GM23338 (cell line): ENCODE results near the gene HDAC8. TPM values are rescaled to one million over a fixed set of nuclear protein-coding genes. Genes with fewer than 3 reads are reported as not detected.

Experiments
- ATAC-seq: fragments of 200-7000 bp; cut with Tn5 transposase; 3 replicates; pipeline ENCODE4 v1.9.1; 2020
- DNase-seq: peaks from one replicate; pipeline ENCODE4 v3.0.0-alpha.2; 2015; ENCODE audit warnings: low spot score
- H2AFZ ChIP-seq: fragments of 200-600 bp; sonication (generic); 2 replicates; pipeline ENCODE4 v1.8.0; 2016; ENCODE audit warnings: antibody characterized with exemption, mild to moderate bottlenecking, moderate library complexity
- H3F3A ChIP-seq: fragments of 200-600 bp; sonication (generic); replicated peaks from 2 replicates; pipeline ENCODE4 v1.8.0; 2017; ENCODE audit warnings: antibody characterized with exemption, mixed run types, low read depth
- H3K27ac ChIP-seq: fragments of 200-600 bp; sonication (generic); 2 replicates; pipeline ENCODE4 v1.6.1; 2016; ENCODE audit warnings: low read depth
- H3K27me3 ChIP-seq: fragments of 200-600 bp; sonication (generic); 2 replicates; pipeline ENCODE4 v1.8.0; 2016; ENCODE audit warnings: mild to moderate bottlenecking, mixed run types, moderate library complexity; ENCODE audit not compliant: insufficient read depth
- H3K36me3 ChIP-seq: fragments of 200-600 bp; sonication (generic); 2 replicates; pipeline ENCODE4 v1.8.0; 2016; ENCODE audit warnings: mild to moderate bottlenecking; ENCODE audit not compliant: insufficient read depth
- H3K4me1 ChIP-seq: fragments of 200-600 bp; sonication (generic); 2 replicates; pipeline ENCODE4 v1.8.0; 2016; ENCODE audit warnings: mild to moderate bottlenecking, moderate library complexity; ENCODE audit not compliant: insufficient read depth
- H3K4me2 ChIP-seq: fragments of 200-600 bp; sonication (generic); 2 replicates; pipeline ENCODE4 v1.7.1; 2017; ENCODE audit warnings: mixed run types
- H3K4me3 ChIP-seq: fragments of 200-600 bp; sonication (generic); 2 replicates; pipeline ENCODE4 v1.6.1; 2016; ENCODE audit warnings: mixed run types
- H3K79me2 ChIP-seq: fragments of 200-600 bp; sonication (generic); replicated peaks from 2 replicates; pipeline ENCODE4 v1.8.0; 2017; ENCODE audit warnings: mild to moderate bottlenecking; ENCODE audit not compliant: insufficient read depth
- H3K9me2 ChIP-seq: fragments of 200-600 bp; sonication (generic); 2 replicates; pipeline ENCODE4 v1.8.0; 2017; ENCODE audit not compliant: insufficient read depth
- H4K20me1 ChIP-seq: fragments of 200-600 bp; sonication (generic); replicated peaks from 2 replicates; pipeline ENCODE4 v1.8.0; 2017; ENCODE audit warnings: mild to moderate bottlenecking; ENCODE audit not compliant: insufficient read depth
- H3K27ac Mint-ChIP-seq: 2 replicates; pipeline ENCODE4 v1.8.0; 2020; ENCODE audit warnings: inconsistent platforms, mild to moderate bottlenecking, moderate library complexity, mixed read lengths
- H3K27me3 Mint-ChIP-seq: 3 replicates; pipeline ENCODE4 v1.8.0; 2022; ENCODE audit warnings: low read depth, mild to moderate bottlenecking, moderate library complexity, mixed read lengths, inconsistent platforms; ENCODE audit not compliant: insufficient read depth, poor library complexity
- H3K36me3 Mint-ChIP-seq: 3 replicates; pipeline ENCODE4 v1.8.0; 2021; ENCODE audit warnings: low read depth, mild to moderate bottlenecking, inconsistent platforms, moderate library complexity, mixed read lengths
- H3K4me1 Mint-ChIP-seq: 3 replicates; pipeline ENCODE4 v1.8.0; 2020; ENCODE audit warnings: mild to moderate bottlenecking, inconsistent platforms, mixed read lengths
- H3K4me3 Mint-ChIP-seq: 3 replicates; pipeline ENCODE4 v1.8.0; 2021; ENCODE audit warnings: moderate library complexity, mild to moderate bottlenecking, inconsistent platforms, mixed read lengths
- H3K9me3 Mint-ChIP-seq: 3 replicates; pipeline ENCODE4 v1.8.0; 2020; ENCODE audit warnings: moderate library complexity, mild to moderate bottlenecking, inconsistent platforms, mixed read lengths
- CREB1 ChIP-seq: fragments of 250-450 bp; sonication (Bioruptor Pico); IDR thresholded peaks from 2 replicates; pipeline ENCODE4 v1.5.0; 2020; ENCODE audit warnings: low read depth, mild to moderate bottlenecking, moderate library complexity
- CTCF ChIP-seq, 2 experiments: fragments of 200-600 bp in 1 of 2; sonication (generic) in 1 of 2; conservative IDR thresholded peaks; 2 replicates each; pipeline versions ENCODE4 v1.5.1 to v1.6.1; 2016 to 2017; ENCODE audit warnings: antibody characterized with exemption in 2 of 2, low read depth in 2 of 2, mild to moderate bottlenecking in 2 of 2, moderate library complexity in 1 of 2
- ETS1 ChIP-seq: IDR thresholded peaks from 2 replicates; pipeline ENCODE4 v1.6.1; 2016; ENCODE audit warnings: antibody characterized with exemption
- EZH2 ChIP-seq: fragments of 200-600 bp; sonication (generic); IDR thresholded peaks from one replicate; pipeline ENCODE4 v1.8.0; 2017; ENCODE audit warnings: antibody characterized with exemption, mild to moderate bottlenecking, low read depth; ENCODE audit not compliant: unreplicated experiment
- EZH2phosphoT487 ChIP-seq: fragments of 200-600 bp; sonication (generic); IDR thresholded peaks from one replicate; pipeline ENCODE4 v1.8.1; 2018; ENCODE audit warnings: antibody characterized with exemption; ENCODE audit not compliant: unreplicated experiment
- JUNB ChIP-seq: IDR thresholded peaks from one replicate; pipeline ENCODE4 v1.6.1; 2016; ENCODE audit warnings: antibody characterized with exemption; ENCODE audit not compliant: unreplicated experiment
- NANOG ChIP-seq: IDR thresholded peaks from 2 replicates; pipeline ENCODE4 v1.6.1; 2016; ENCODE audit warnings: antibody characterized with exemption, borderline replicate concordance
- POLR2AphosphoS5 ChIP-seq: IDR thresholded peaks from 2 replicates; pipeline ENCODE4 v1.6.1; 2016; ENCODE audit warnings: antibody characterized with exemption, low read depth
- REST ChIP-seq: IDR thresholded peaks from one replicate; pipeline ENCODE4 v1.6.1; 2018; ENCODE audit warnings: antibody characterized with exemption; ENCODE audit not compliant: unreplicated experiment
- STAT1 ChIP-seq: IDR thresholded peaks from one replicate; pipeline ENCODE4 v1.6.1; 2016; ENCODE audit warnings: antibody characterized with exemption; ENCODE audit not compliant: unreplicated experiment
- ZNF114 ChIP-seq: fragments of 250-450 bp; sonication (Bioruptor Pico); IDR thresholded peaks from 2 replicates; pipeline ENCODE4 v1.5.0; 2020; ENCODE audit warnings: mild to moderate bottlenecking, moderate library complexity
- ZNF331 ChIP-seq: fragments of 250-450 bp; sonication (Bioruptor Pico); IDR thresholded peaks from 2 replicates; pipeline ENCODE4 v1.5.0; 2020; ENCODE audit warnings: low read depth, mild to moderate bottlenecking, moderate library complexity
- ZNF462 ChIP-seq: fragments of 250-450 bp; sonication (Bioruptor Pico); IDR thresholded peaks from 2 replicates; pipeline ENCODE4 v1.5.0; 2020; ENCODE audit warnings: mild to moderate bottlenecking, moderate library complexity
- polyA plus RNA-seq: library from polyadenylated mRNA; unstranded; fragments of >200 nt; fragmentation: Nextera tagmentation; extraction: Ambion mirVana; gene quantifications from 2 replicates; pipeline ENCODE4 v1.2.1, GENCODE V29; 2016
- total RNA-seq: library from RNA; depleted of rRNA; stranded (reverse); fragments of >200 nt; shearing (Covaris generic); gene quantifications from 2 replicates; pipeline ENCODE4 v1.2.3, GENCODE V29; 2014

Gene HDAC8
- total and polyA plus RNA-seq, 2 experiments from 2014 or later = 21.6 to 28.7 TPM

GRCh38 chrX:72461288-72461687, 111.4 kb downstream of the HDAC8 start:
- Mint-ChIP-seq H3K9me3 (no peaks in the 10 kb centered on the region), H3K36me3 (peaks cover 2% of the 10 kb centered on the region; the same call in 1 of the 3 replicates), H3K27me3 (peaks cover 2% of the 10 kb centered on the region), H3K4me3 (no peak overlapping the region), H3K27ac (no peak overlapping the region), H3K4me1 (no peaks in the 10 kb centered on the region)
- Histone ChIP-seq H4K20me1 (no peaks in the 10 kb centered on the region), H3F3A (no peaks in the 10 kb centered on the region), H3K27ac (no peak overlapping the region), H3K27me3 (no peaks in the 10 kb centered on the region), H3K9me2 (no peaks in the 10 kb centered on the region), H3K4me3 (no peak overlapping the region), H3K4me2 (no peak overlapping the region), H3K79me2 (no peaks in the 10 kb centered on the region), H2AFZ (no peak overlapping the region), H3K36me3 (no peaks in the 10 kb centered on the region), H3K4me1 (no peaks in the 10 kb centered on the region)
- TF ChIP-seq EZH2 (no peak), JUNB (no peak), NANOG (no peak), ZNF114 (CRISPR knock-in tag) (no peak), REST (no peak), ZNF462 (CRISPR knock-in tag) (no peak), EZH2phosphoT487 (no peak), STAT1 (no peak), ZNF331 (CRISPR knock-in tag) (no peak), CTCF (conservative IDR thresholded peaks at IDR 0.05; ENCODE audit: low read depth in 2 of 2) (no peak), ETS1 (no peak), POLR2AphosphoS5 (no peak), CREB1 (CRISPR knock-in tag) (no peak)
- no peak for ATAC-seq
- DNase-seq = no peak
